ENCODE measurements around the gene BASP1. TPM values are rescaled to one million over a fixed set of nuclear protein-coding genes. Genes with fewer than 3 reads are reported as not detected.

BASP1 gene
- total RNA-seq, 6 experiments from 2014 or later: 101 to 158 (median 151) TPM

- Mint-ChIP-seq H3K36me3 (ENCODE audit: low read depth) (peaks cover under 1% of the 10 kb centered on the region; the same call in 1 of the 2 replicates), H3K9me3 (peaks cover under 1% of the 10 kb centered on the region), H3K27ac (no peak overlapping the region), H3K27me3 (ENCODE audit: insufficient read depth) (peaks cover 1% of the 10 kb centered on the region; the same call in 1 of the 2 replicates), H3K4me3 (no peak overlapping the region), H3K4me1 (ENCODE audit: low read depth) (peaks cover 55% of the 10 kb centered on the region)
- no peak for DNase-seq
- no peak for TF ChIP-seq CTCF (IDR thresholded peaks at IDR 0.05)
These were observed 25.2 kb upstream of the BASP1 start for GRCh38 chr5:17192191-17192590.

GRCh38 chr5:17196024-17196423 is 21.4 kb upstream of the BASP1 start:
- no peak overlapping the region for H3K27ac Mint-ChIP-seq
- DNase-seq: no peak
- H3K4me1 Mint-ChIP-seq (ENCODE audit: low read depth): peaks cover 19% of the 10 kb centered on the region
- TF ChIP-seq CTCF (IDR thresholded peaks at IDR 0.05): no peak
- peaks cover 13% of the 10 kb centered on the region for H3K9me3 Mint-ChIP-seq
- H3K4me3 Mint-ChIP-seq: no peak overlapping the region
- H3K27me3 Mint-ChIP-seq (ENCODE audit: insufficient read depth): no peaks in the 10 kb centered on the region
- H3K36me3 Mint-ChIP-seq (ENCODE audit: low read depth): peaks cover 14% of the 10 kb centered on the region

- Mint-ChIP-seq H3K4me1 (ENCODE audit: low read depth) (peaks cover 15% of the 10 kb centered on the region), H3K27ac (no peak overlapping the region), H3K9me3 (peaks cover 13% of the 10 kb centered on the region), H3K36me3 (ENCODE audit: low read depth) (peaks cover 14% of the 10 kb centered on the region), H3K27me3 (ENCODE audit: insufficient read depth) (no peaks in the 10 kb centered on the region), H3K4me3 (no peak overlapping the region)
- TF ChIP-seq CTCF (IDR thresholded peaks at IDR 0.05): no peak
- no peak for DNase-seq
These were observed 20.7 kb upstream of the BASP1 start for GRCh38 chr5:17196697-17197096.

GRCh38 chr5:17203329-17204132 is 13.9 kb upstream of the BASP1 start:
- Mint-ChIP-seq H3K36me3 (ENCODE audit: low read depth) (peaks cover 1% of the 10 kb centered on the region), H3K27ac (no peak overlapping the region), H3K9me3 (peaks cover 1% of the 10 kb centered on the region), H3K27me3 (ENCODE audit: insufficient read depth) (no peaks in the 10 kb centered on the region; the same call in 1 of the 2 replicates), H3K4me3 (no peak overlapping the region; the same call in 1 of the 2 replicates), H3K4me1 (ENCODE audit: low read depth) (peaks cover 12% of the 10 kb centered on the region)
- peak; percentile 95 for TF ChIP-seq CTCF (IDR thresholded peaks at IDR 0.05)
- DNase-seq: peak; percentile 76

- Mint-ChIP-seq H3K4me3 (no peak overlapping the region), H3K36me3 (ENCODE audit: low read depth) (no peaks in the 10 kb centered on the region; the same call in 1 of the 2 replicates), H3K9me3 (no peaks in the 10 kb centered on the region), H3K4me1 (ENCODE audit: low read depth) (peaks cover 12% of the 10 kb centered on the region), H3K27me3 (ENCODE audit: insufficient read depth) (no peaks in the 10 kb centered on the region; the same call in 1 of the 2 replicates), H3K27ac (no peak overlapping the region)
- no peak for DNase-seq
- no peak for TF ChIP-seq CTCF (IDR thresholded peaks at IDR 0.05)
These were observed 13.3 kb upstream of the BASP1 start for GRCh38 chr5:17204133-17204489.
